Measurements from ENCODE around the gene TRPC4. TPM values are rescaled to one million over a fixed set of nuclear protein-coding genes. Genes with fewer than 3 reads are reported as not detected.

TRPC4 gene
- total RNA-seq (2014; rRNA removed; shearing (Covaris generic)), result 0.02 TPM in 1 of 2 replicates, not detected in the other

- Histone ChIP-seq H3K27ac (no peak within 1 kb of the TSS), H3K4me3 (peak within 1 kb of the TSS; percentile 31)
- peak; percentile 28 to 42 for DNase-seq
Measured at GRCh38 chr13:37869756-37870488, at the start of gene TRPC4. Gene TRPC4, minus strand, starts transcription at chr13:37869772. Its CDS starts 86,439 bp downstream, at chr13:37783333.

GRCh38 chr13:37918751-37919150, 49.2 kb upstream of the TRPC4 start:
- H3K9me3 ChIP-seq (replicated peaks), result no peaks in the 10 kb centered on the region
- H3K4me1 ChIP-seq, result no peaks in the 10 kb centered on the region
- DNase-seq, result no peak
- no peak overlapping the region for H3K27ac ChIP-seq
- H3K27me3 ChIP-seq, result no peaks in the 10 kb centered on the region
- no peaks in the 10 kb centered on the region for H3K36me3 ChIP-seq
- H3K4me3 ChIP-seq, result no peak overlapping the region

More at GRCh38 chr13:37869756-37870488, at the start of gene TRPC4:
- H3K27me3 ChIP-seq, result 0 out of 2 replicates have a peak, but pooled peaks cover 3% of the 10 kb centered on the region
- no peaks in the 10 kb centered on the region for H3K9me3 ChIP-seq (replicated peaks)
- H3K36me3 ChIP-seq, result no peaks in the 10 kb centered on the region
- H3K4me1 ChIP-seq, result 0 out of 2 replicates have a peak, but pooled peaks cover 4% of the 10 kb centered on the region

- no peak overlapping the region for H3K4me3 ChIP-seq
- DNase-seq, result no peak
- no peaks in the 10 kb centered on the region for H3K9me3 ChIP-seq (replicated peaks)
- H3K36me3 ChIP-seq, result no peaks in the 10 kb centered on the region
- no peaks in the 10 kb centered on the region for H3K4me1 ChIP-seq
- H3K27ac ChIP-seq, result no peak overlapping the region
- H3K27me3 ChIP-seq, result no peaks in the 10 kb centered on the region
Measured at GRCh38 chr13:37918116-37918714, 48.6 kb upstream of the TRPC4 start.

- no peak overlapping the region for H3K27ac ChIP-seq
- no peak for DNase-seq
- H3K27me3 ChIP-seq, result no peaks in the 10 kb centered on the region
- H3K9me3 ChIP-seq (replicated peaks), result no peaks in the 10 kb centered on the region
- H3K4me3 ChIP-seq, result no peak overlapping the region
- H3K36me3 ChIP-seq, result no peaks in the 10 kb centered on the region
- no peaks in the 10 kb centered on the region for H3K4me1 ChIP-seq
Measured at GRCh38 chr13:37914781-37915391, 45.3 kb upstream of the TRPC4 start.

- H3K27me3 ChIP-seq, result no peaks in the 10 kb centered on the region
- H3K9me3 ChIP-seq (replicated peaks), result no peaks in the 10 kb centered on the region
- H3K4me3 ChIP-seq, result no peak overlapping the region
- H3K27ac ChIP-seq, result no peak overlapping the region
- no peaks in the 10 kb centered on the region; the same call in 1 of the 2 replicates for H3K4me1 ChIP-seq
- no peaks in the 10 kb centered on the region for H3K36me3 ChIP-seq
- DNase-seq, result no peak
Measured at GRCh38 chr13:37910790-37911189, 41.2 kb upstream of the TRPC4 start.

- H3K9me3 ChIP-seq (replicated peaks), result no peaks in the 10 kb centered on the region
Measured at GRCh38 chr13:37906880-37907279, 37.3 kb upstream of the TRPC4 start.

GRCh38 chr13:37905736-37906135, 36.2 kb upstream of the TRPC4 start:
- Histone ChIP-seq H3K9me3 (replicated peaks) (no peaks in the 10 kb centered on the region; the same call in 1 of the 2 replicates), H3K27ac (no peak overlapping the region), H3K4me3 (no peak overlapping the region), H3K27me3 (no peaks in the 10 kb centered on the region), H3K36me3 (no peaks in the 10 kb centered on the region), H3K4me1 (peaks cover 4% of the 10 kb centered on the region; the same call in 1 of the 2 replicates)
- peak in 1 of 2 experiments; percentile 21 for DNase-seq

More at GRCh38 chr13:37906880-37907279, 37.3 kb upstream of the TRPC4 start:
- no peak for DNase-seq
- Histone ChIP-seq H3K36me3 (no peaks in the 10 kb centered on the region), H3K4me3 (no peak overlapping the region), H3K27ac (no peak overlapping the region), H3K4me1 (no peaks in the 10 kb centered on the region; the same call in 1 of the 2 replicates), H3K27me3 (no peaks in the 10 kb centered on the region)

GRCh38 chr13:37899753-37900152, 30.2 kb upstream of the TRPC4 start:
- H3K27ac ChIP-seq, result no peak overlapping the region
- DNase-seq, result peak; percentile 19 to 33
- H3K27me3 ChIP-seq, result no peaks in the 10 kb centered on the region
- H3K4me1 ChIP-seq, result peaks cover 10% of the 10 kb centered on the region; the same call in 1 of the 2 replicates
- no peaks in the 10 kb centered on the region; the same call in 1 of the 2 replicates for H3K9me3 ChIP-seq (replicated peaks)
- no peaks in the 10 kb centered on the region for H3K36me3 ChIP-seq
- H3K4me3 ChIP-seq, result no peak overlapping the region

GRCh38 chr13:37893321-37893720, 23.7 kb upstream of the TRPC4 start:
- H3K27ac ChIP-seq, result no peak overlapping the region
- no peaks in the 10 kb centered on the region for H3K4me1 ChIP-seq
- no peak overlapping the region for H3K4me3 ChIP-seq
- no peak for DNase-seq
- H3K36me3 ChIP-seq, result no peaks in the 10 kb centered on the region
- H3K9me3 ChIP-seq (replicated peaks), result no peaks in the 10 kb centered on the region; the same call in 1 of the 2 replicates
- no peaks in the 10 kb centered on the region for H3K27me3 ChIP-seq

- Histone ChIP-seq H3K27me3 (no peaks in the 10 kb centered on the region), H3K36me3 (no peaks in the 10 kb centered on the region), H3K4me3 (no peak overlapping the region), H3K4me1 (no peaks in the 10 kb centered on the region), H3K9me3 (replicated peaks) (no peaks in the 10 kb centered on the region; the same call in 1 of the 2 replicates), H3K27ac (no peak overlapping the region)
- no peak for DNase-seq
Measured at GRCh38 chr13:37889820-37890219, 20.2 kb upstream of the TRPC4 start.

- Histone ChIP-seq H3K27ac (no peak overlapping the region), H3K4me3 (no peak overlapping the region)
Measured at GRCh38 chr13:37889102-37889501, 19.5 kb upstream of the TRPC4 start.

GRCh38 chr13:37886879-37887278, 17.3 kb upstream of the TRPC4 start:
- DNase-seq, result no peak
- no peak overlapping the region for H3K27ac ChIP-seq
- no peaks in the 10 kb centered on the region for H3K36me3 ChIP-seq
- H3K27me3 ChIP-seq, result no peaks in the 10 kb centered on the region
- H3K4me3 ChIP-seq, result no peak overlapping the region
- no peaks in the 10 kb centered on the region for H3K4me1 ChIP-seq
- no peaks in the 10 kb centered on the region for H3K9me3 ChIP-seq (replicated peaks)

More at GRCh38 chr13:37889102-37889501, 19.5 kb upstream of the TRPC4 start:
- Histone ChIP-seq H3K4me1 (no peaks in the 10 kb centered on the region), H3K27me3 (no peaks in the 10 kb centered on the region), H3K9me3 (replicated peaks) (no peaks in the 10 kb centered on the region; the same call in 1 of the 2 replicates), H3K36me3 (no peaks in the 10 kb centered on the region)
- DNase-seq, result no peak

- DNase-seq, result no peak
- H3K4me3 ChIP-seq, result no peak overlapping the region
Measured at GRCh38 chr13:37884674-37885073, 15.1 kb upstream of the TRPC4 start.

GRCh38 chr13:37884026-37884425, 14.5 kb upstream of the TRPC4 start:
- Histone ChIP-seq H3K9me3 (replicated peaks) (no peaks in the 10 kb centered on the region), H3K4me3 (no peak overlapping the region), H3K27me3 (peaks cover 3% of the 10 kb centered on the region; the same call in 1 of the 2 replicates), H3K36me3 (no peaks in the 10 kb centered on the region), H3K4me1 (no peaks in the 10 kb centered on the region), H3K27ac (no peak overlapping the region)
- no peak for DNase-seq

More at GRCh38 chr13:37884674-37885073, 15.1 kb upstream of the TRPC4 start:
- H3K27ac ChIP-seq, result no peak overlapping the region
- no peaks in the 10 kb centered on the region for H3K27me3 ChIP-seq
- no peaks in the 10 kb centered on the region for H3K4me1 ChIP-seq
- no peaks in the 10 kb centered on the region for H3K9me3 ChIP-seq (replicated peaks)
- no peaks in the 10 kb centered on the region for H3K36me3 ChIP-seq

- Histone ChIP-seq H3K27ac (no peak overlapping the region), H3K9me3 (replicated peaks) (no peaks in the 10 kb centered on the region), H3K27me3 (peaks cover 3% of the 10 kb centered on the region; the same call in 1 of the 2 replicates), H3K36me3 (no peaks in the 10 kb centered on the region), H3K4me1 (no peaks in the 10 kb centered on the region), H3K4me3 (no peak overlapping the region)
- no peak for DNase-seq
Measured at GRCh38 chr13:37878921-37879320, 9.3 kb upstream of the TRPC4 start.
